Astrocyte (in vitro differentiated cells and primary cell): Measurements from ENCODE around the gene ENDOV. TPM values are rescaled to one million over a fixed set of nuclear protein-coding genes. Genes with fewer than 3 reads are reported as not detected.

Experiments
- DNase-seq: peaks from one replicate; pipeline ENCODE4 v3.0.0-alpha.2; 2010; ENCODE audit warnings: low read depth
- FAIRE-seq: peaks from 2 replicates; lab custom pipeline; 2011; peaks lifted over from hg19 to GRCh38; lab: Jason Lieb, UNC
- H2AFZ ChIP-seq: 2 replicates; pipeline ENCODE4 v1.6.0; 2012; ENCODE audit warnings: low read depth, low read length, inconsistent platforms
- H3K27ac ChIP-seq: 2 replicates; pipeline ENCODE4 v1.5.1; 2011; ENCODE audit warnings: low read depth, low read length, inconsistent platforms
- H3K27me3 ChIP-seq: 2 replicates; pipeline ENCODE4 v1.6.0; 2011; ENCODE audit warnings: low read length, inconsistent platforms; ENCODE audit not compliant: insufficient read depth
- H3K36me3 ChIP-seq: 2 replicates; pipeline ENCODE4 v1.5.1; 2011; ENCODE audit warnings: low read length, inconsistent platforms; ENCODE audit not compliant: insufficient read depth
- H3K4me1 ChIP-seq: 2 replicates; pipeline ENCODE4 v1.5.1; 2011; ENCODE audit warnings: low read length, inconsistent platforms; ENCODE audit not compliant: insufficient read depth
- H3K4me2 ChIP-seq: 2 replicates; pipeline ENCODE4 v1.6.0; 2012; ENCODE audit warnings: low read length, inconsistent platforms
- H3K4me3 ChIP-seq: 2 replicates; pipeline ENCODE4 v1.5.1; 2011; ENCODE audit warnings: low read depth, mild to moderate bottlenecking, low read length, inconsistent platforms; ENCODE audit not compliant: insufficient read depth
- H3K79me2 ChIP-seq: 2 replicates; pipeline ENCODE4 v1.6.0; 2012; ENCODE audit warnings: mild to moderate bottlenecking, low read length, inconsistent platforms; ENCODE audit not compliant: insufficient read depth
- H3K9ac ChIP-seq: 2 replicates; pipeline ENCODE4 v1.6.0; 2012; ENCODE audit warnings: mild to moderate bottlenecking, low read length, inconsistent platforms
- H3K9me3 ChIP-seq: 2 replicates; pipeline ENCODE4 v1.5.1; 2012; ENCODE audit warnings: low read depth, mild to moderate bottlenecking, low read length, inconsistent platforms; ENCODE audit not compliant: insufficient read depth
- H4K20me1 ChIP-seq: 2 replicates; pipeline ENCODE4 v1.6.0; 2012; ENCODE audit warnings: low read length, inconsistent platforms; ENCODE audit not compliant: insufficient read depth
- H3K27ac Mint-ChIP-seq: one replicate; pipeline ENCODE4 v1.8.0; 2021; ENCODE audit warnings: mild to moderate bottlenecking, mixed read lengths; ENCODE audit not compliant: unreplicated experiment
- H3K27me3 Mint-ChIP-seq: one replicate; pipeline ENCODE4 v1.8.0; 2021; ENCODE audit warnings: low read depth, mixed read lengths; ENCODE audit not compliant: unreplicated experiment
- H3K36me3 Mint-ChIP-seq: one replicate; pipeline ENCODE4 v1.8.0; 2021; ENCODE audit warnings: low read depth, mixed read lengths; ENCODE audit not compliant: unreplicated experiment
- H3K4me1 Mint-ChIP-seq: one replicate; pipeline ENCODE4 v1.8.0; 2021; ENCODE audit warnings: low read depth, mixed read lengths; ENCODE audit not compliant: unreplicated experiment
- H3K4me3 Mint-ChIP-seq: one replicate; pipeline ENCODE4 v1.8.0; 2021; ENCODE audit warnings: mild to moderate bottlenecking, moderate library complexity, mixed read lengths; ENCODE audit not compliant: unreplicated experiment
- H3K9me3 Mint-ChIP-seq: one replicate; pipeline ENCODE4 v1.8.0; 2021; ENCODE audit warnings: mild to moderate bottlenecking, mixed read lengths; ENCODE audit not compliant: unreplicated experiment
- CTCF ChIP-seq: IDR thresholded peaks from 2 replicates; pipeline ENCODE4 v1.5.1; 2011; ENCODE audit warnings: low read depth, mild to moderate bottlenecking, inconsistent platforms, low read length, moderate library complexity; ENCODE audit not compliant: insufficient read depth
- EZH2 ChIP-seq: IDR thresholded peaks from 2 replicates; pipeline ENCODE4 v1.6.1; 2012; ENCODE audit warnings: mild to moderate bottlenecking, low read length, inconsistent platforms; ENCODE audit not compliant: insufficient read depth
- total RNA-seq: library from RNA; stranded (reverse); gene quantifications from 2 replicates; pipeline ENCODE4 v1.2.1, GENCODE V29; 2021

ENDOV gene
- total RNA-seq, 1 donor from 2014 or later: 20.7 TPM

GRCh38 chr17:80456465-80457235, 41.7 kb downstream of the ENDOV start:
- Histone ChIP-seq H2AFZ (no peak overlapping the region), H3K27ac (no peak overlapping the region), H3K9ac (no peak overlapping the region), H4K20me1 (no peaks in the 10 kb centered on the region), H3K4me3 (no peak overlapping the region), H3K4me2 (no peak overlapping the region), H3K9me3 (no peaks in the 10 kb centered on the region), H3K79me2 (peaks cover 2% of the 10 kb centered on the region), H3K4me1 (peaks cover 8% of the 10 kb centered on the region), H3K27me3 (peaks cover 19% of the 10 kb centered on the region), H3K36me3 (no peaks in the 10 kb centered on the region)
- TF ChIP-seq CTCF (no peak), EZH2 (no peak)
- DNase-seq: no peak
- Mint-ChIP-seq H3K36me3 (no peaks in the 10 kb centered on the region), H3K4me1 (peaks cover 14% of the 10 kb centered on the region), H3K27ac (no peak overlapping the region), H3K9me3 (no peaks in the 10 kb centered on the region), H3K4me3 (no peak overlapping the region), H3K27me3 (peaks cover 33% of the 10 kb centered on the region)
- FAIRE-seq: no peak

GRCh38 chr17:80457236-80457856, 42.4 kb downstream of the ENDOV start:
- H3K9me3 Mint-ChIP-seq: no peaks in the 10 kb centered on the region
- peaks cover 14% of the 10 kb centered on the region for H3K4me1 Mint-ChIP-seq
- TF ChIP-seq CTCF (no peak), EZH2 (no peak)
- no peak overlapping the region for H3K9ac ChIP-seq
- H3K4me2 ChIP-seq: no peak overlapping the region
- no peaks in the 10 kb centered on the region for H3K36me3 Mint-ChIP-seq
- H3K9me3 ChIP-seq: no peaks in the 10 kb centered on the region
- H3K27ac Mint-ChIP-seq: no peak overlapping the region
- peaks cover 2% of the 10 kb centered on the region for H3K79me2 ChIP-seq
- H3K27me3 ChIP-seq: peaks cover 26% of the 10 kb centered on the region
- FAIRE-seq: no peak
- no peak overlapping the region for H2AFZ ChIP-seq
- H3K4me1 ChIP-seq: peaks cover 8% of the 10 kb centered on the region
- no peak for DNase-seq
- no peak overlapping the region for H3K4me3 Mint-ChIP-seq
- no peak overlapping the region for H3K4me3 ChIP-seq
- H3K27me3 Mint-ChIP-seq: peaks cover 33% of the 10 kb centered on the region
- no peak overlapping the region for H3K27ac ChIP-seq
- H3K36me3 ChIP-seq: no peaks in the 10 kb centered on the region
- H4K20me1 ChIP-seq: no peaks in the 10 kb centered on the region

GRCh38 chr17:80458016-80458415, 43.0 kb downstream of the ENDOV start:
- H2AFZ ChIP-seq: no peak overlapping the region
- peaks cover 2% of the 10 kb centered on the region for H3K79me2 ChIP-seq
- peaks cover 26% of the 10 kb centered on the region for H3K27me3 ChIP-seq
- H3K4me3 ChIP-seq: no peak overlapping the region
- no peak overlapping the region for H3K4me2 ChIP-seq
- H3K9ac ChIP-seq: no peak overlapping the region
- peaks cover 37% of the 10 kb centered on the region for H3K27me3 Mint-ChIP-seq
- H3K27ac ChIP-seq: no peak overlapping the region
- H3K36me3 ChIP-seq: no peaks in the 10 kb centered on the region
- H3K4me3 Mint-ChIP-seq: no peak overlapping the region
- H3K4me1 Mint-ChIP-seq: peaks cover 14% of the 10 kb centered on the region
- no peak for DNase-seq
- TF ChIP-seq EZH2 (no peak), CTCF (no peak)
- no peak for FAIRE-seq
- H4K20me1 ChIP-seq: no peaks in the 10 kb centered on the region
- H3K36me3 Mint-ChIP-seq: no peaks in the 10 kb centered on the region
- H3K4me1 ChIP-seq: peaks cover 8% of the 10 kb centered on the region
- no peaks in the 10 kb centered on the region for H3K9me3 ChIP-seq
- no peaks in the 10 kb centered on the region for H3K9me3 Mint-ChIP-seq
- H3K27ac Mint-ChIP-seq: no peak overlapping the region
